BJ (cell line): Measurements from ENCODE around the gene FBP1. TPM values are rescaled to one million over a fixed set of nuclear protein-coding genes. Genes with fewer than 3 reads are reported as not detected.

Experiments used
- CTCF ChIA-PET: fragments of 350-600 bp; formaldehyde crosslinking; extraction: SDS; loops from one replicate; lab custom pipeline; 2021; ENCODE audit warnings: antibody characterized with exemption, inconsistent platforms; lab: Yijun Ruan, JAX
- POLR2A ChIA-PET: fragments of 300-600 bp; sonication (Branson Sonifier 250); formaldehyde crosslinking; extraction: SDS; loops from one replicate; lab custom pipeline; 2021; ENCODE audit warnings: antibody characterized with exemption; lab: Charles Lee
- DNase-seq: peaks from one replicate; pipeline ENCODE4 v3.0.0-alpha.2; 2011; ENCODE audit warnings: low read depth
- H3K27me3 ChIP-seq: 2 replicates; pipeline ENCODE4 v1.6.0; 2011; ENCODE audit warnings: low read length; ENCODE audit not compliant: control insufficient read depth, insufficient read depth
- H3K36me3 ChIP-seq: 2 replicates; pipeline ENCODE4 v1.5.1; 2011; ENCODE audit warnings: low read length; ENCODE audit not compliant: control insufficient read depth, insufficient read depth
- H3K4me3 ChIP-seq: 2 replicates; pipeline ENCODE4 v1.5.1; 2011; ENCODE audit warnings: low read depth, mild to moderate bottlenecking, control low read depth, low read length
- polyA plus RNA-seq: library from polyadenylated mRNA; depleted of rRNA; stranded (reverse); fragments of >200 nt; gene quantifications from 2 replicates; pipeline ENCODE4 v1.2.3, GENCODE V29; 2011
- TF ChIP-seq, protein P1 (sequence below): IDR thresholded peaks from 2 replicates; pipeline ENCODE4 v1.5.1; 2011; ENCODE audit warnings: low read depth, mild to moderate bottlenecking, control low read depth, inconsistent platforms, low read length, moderate library complexity; ENCODE audit not compliant: insufficient read depth

FBP1 gene
- polyA plus RNA-seq, 1 experiment: 0.15 TPM

DNA sequence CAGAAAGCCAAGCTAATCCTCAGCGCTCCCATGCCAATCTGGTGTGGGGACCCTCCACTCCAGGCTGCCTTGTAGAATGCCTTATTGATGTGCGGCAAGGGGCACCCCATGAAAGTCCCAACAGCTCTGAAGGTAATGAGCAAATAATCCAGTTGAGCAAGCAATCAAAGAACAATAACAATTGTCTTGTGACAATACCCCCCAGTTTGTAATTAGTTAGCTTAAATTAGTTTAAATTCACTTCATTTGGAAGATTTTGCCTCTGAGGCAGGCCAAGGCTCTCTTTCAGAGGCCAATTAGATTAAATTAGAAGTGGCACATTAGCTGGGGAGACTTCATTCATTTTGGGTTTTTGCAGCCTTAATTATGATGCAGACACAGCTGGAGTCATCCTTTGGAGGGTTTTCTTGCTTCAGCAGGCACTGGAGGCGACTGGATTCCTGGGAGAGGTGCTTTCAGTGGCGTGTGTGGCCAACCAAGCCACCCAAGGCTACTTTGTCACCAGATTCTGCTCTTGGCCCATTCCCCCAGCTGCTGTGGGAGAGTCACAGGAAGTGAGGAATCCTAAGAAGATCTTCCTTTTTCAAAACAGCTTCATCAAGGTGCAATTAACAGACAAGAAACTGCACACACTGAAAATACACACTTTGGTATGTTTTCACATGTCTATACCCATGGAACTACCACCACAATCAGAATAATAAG lies 17.9 kb upstream of the FBP1 start:
- DNase-seq: no peak
- H3K4me3 ChIP-seq: no peak overlapping the region

DNA sequence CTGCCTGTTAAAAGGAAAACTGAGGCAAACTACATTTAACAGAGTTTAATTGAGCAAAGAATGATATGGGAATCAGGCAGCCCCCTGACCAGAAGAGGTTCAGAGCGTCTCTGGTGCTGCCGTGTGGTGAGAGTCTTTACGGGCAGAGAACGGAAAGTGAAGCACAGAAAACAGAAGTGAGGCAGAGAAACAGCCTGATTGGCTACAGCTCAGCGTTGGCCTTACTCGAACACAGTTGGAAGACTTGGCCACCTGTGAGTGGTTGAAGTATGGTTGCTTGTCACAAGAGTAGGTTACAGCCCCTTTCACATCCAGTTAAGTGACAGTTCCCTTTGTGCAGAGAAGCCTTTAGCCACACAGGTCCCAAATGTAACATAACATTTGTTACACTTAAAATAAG lies 16.9 kb upstream of the FBP1 start:
- TF ChIP-seq, protein P1, sequence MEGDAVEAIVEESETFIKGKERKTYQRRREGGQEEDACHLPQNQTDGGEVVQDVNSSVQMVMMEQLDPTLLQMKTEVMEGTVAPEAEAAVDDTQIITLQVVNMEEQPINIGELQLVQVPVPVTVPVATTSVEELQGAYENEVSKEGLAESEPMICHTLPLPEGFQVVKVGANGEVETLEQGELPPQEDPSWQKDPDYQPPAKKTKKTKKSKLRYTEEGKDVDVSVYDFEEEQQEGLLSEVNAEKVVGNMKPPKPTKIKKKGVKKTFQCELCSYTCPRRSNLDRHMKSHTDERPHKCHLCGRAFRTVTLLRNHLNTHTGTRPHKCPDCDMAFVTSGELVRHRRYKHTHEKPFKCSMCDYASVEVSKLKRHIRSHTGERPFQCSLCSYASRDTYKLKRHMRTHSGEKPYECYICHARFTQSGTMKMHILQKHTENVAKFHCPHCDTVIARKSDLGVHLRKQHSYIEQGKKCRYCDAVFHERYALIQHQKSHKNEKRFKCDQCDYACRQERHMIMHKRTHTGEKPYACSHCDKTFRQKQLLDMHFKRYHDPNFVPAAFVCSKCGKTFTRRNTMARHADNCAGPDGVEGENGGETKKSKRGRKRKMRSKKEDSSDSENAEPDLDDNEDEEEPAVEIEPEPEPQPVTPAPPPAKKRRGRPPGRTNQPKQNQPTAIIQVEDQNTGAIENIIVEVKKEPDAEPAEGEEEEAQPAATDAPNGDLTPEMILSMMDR: no peak
- POLR2A ChIA-PET: no interaction called here
- Histone ChIP-seq H3K36me3 (no peaks in the 10 kb centered on the region), H3K4me3 (no peak overlapping the region), H3K27me3 (no peaks in the 10 kb centered on the region; the same call in 1 of the 2 replicates)
- CTCF ChIA-PET: interaction anchor here (1.6 to 3.4 kb wide), 2 partner anchors 12 to 13 kb away, joined by 4 to 24 read pairs; no protein-coding TSS in a partner anchor
- no peak for DNase-seq

More for the DNA sequence above, 17.9 kb upstream of the FBP1 start:
- no peaks in the 10 kb centered on the region for H3K36me3 ChIP-seq
- no peaks in the 10 kb centered on the region; the same call in 1 of the 2 replicates for H3K27me3 ChIP-seq
- ChIA-PET POLR2A (no interaction called here), CTCF (interaction anchor here (0.6 to 3.4 kb wide), 4 partner anchors 11 to 694 kb away, joined by 3 to 24 read pairs (median 4); no protein-coding TSS in a partner anchor)
- TF ChIP-seq, protein P1: no peak

DNA sequence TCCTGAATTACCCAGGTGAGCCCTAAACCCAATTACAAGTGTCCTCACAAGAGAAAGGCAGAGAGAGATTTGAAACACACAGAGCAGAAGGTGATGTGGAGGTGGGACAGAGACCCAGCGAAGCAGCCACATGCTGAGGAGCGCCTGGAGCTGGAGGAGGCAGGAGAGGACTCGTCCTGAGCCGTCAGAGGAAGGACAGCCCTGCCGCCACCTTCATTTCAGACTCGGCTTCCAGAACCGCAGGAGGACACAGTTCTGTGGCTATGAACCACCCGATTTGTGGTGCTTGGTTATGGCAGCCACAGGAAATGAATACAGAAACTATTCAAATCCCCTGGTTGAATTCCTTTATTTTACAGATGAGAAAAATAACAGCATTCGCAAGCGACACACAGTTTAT lies 16.4 kb upstream of the FBP1 start:
- TF ChIP-seq, protein P1: no peak
- ChIA-PET CTCF (interaction anchor here (3.4 kb wide), 1 partner anchor 12 kb away, joined by 24 read pairs; no protein-coding TSS in a partner anchor), POLR2A (no interaction called here)
- Histone ChIP-seq H3K4me3 (no peak overlapping the region), H3K36me3 (no peaks in the 10 kb centered on the region), H3K27me3 (no peaks in the 10 kb centered on the region; the same call in 1 of the 2 replicates)
- DNase-seq: no peak

DNA sequence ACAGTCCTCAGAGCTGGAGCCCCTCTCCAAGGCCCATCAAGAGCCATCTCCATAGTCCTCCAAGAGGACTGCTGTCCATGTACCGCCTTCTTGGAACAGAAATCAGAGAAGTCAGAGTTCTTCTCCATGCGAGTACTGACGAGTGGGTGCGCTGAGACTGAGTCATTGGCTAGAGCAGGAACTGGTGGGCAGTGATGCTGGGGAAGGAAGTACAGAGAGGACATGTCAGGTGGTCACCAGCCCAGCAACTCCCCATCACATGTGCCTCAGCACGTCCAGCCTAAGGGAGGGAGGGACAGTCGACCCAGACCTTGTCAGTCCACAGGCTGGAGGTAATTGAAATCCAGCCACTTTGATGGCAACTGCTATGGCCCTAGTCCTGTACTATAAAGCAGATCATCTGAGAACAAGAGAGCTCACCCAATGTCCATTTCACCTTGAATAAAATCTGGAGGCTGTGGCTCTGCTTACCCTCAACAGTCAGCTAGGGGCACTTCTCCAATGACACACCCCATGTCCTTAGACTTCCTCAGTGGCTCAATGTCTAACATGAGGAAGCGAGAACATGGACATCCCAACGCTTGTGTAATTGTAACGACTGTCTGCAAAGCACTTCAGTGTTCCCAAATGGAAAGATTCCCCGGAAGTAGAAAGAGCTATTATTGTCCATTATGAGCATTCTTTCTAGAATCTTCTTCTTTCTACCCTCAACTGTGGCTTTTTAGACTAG lies 15.0 kb upstream of the FBP1 start:
- TF ChIP-seq, protein P1: no peak
- ChIA-PET CTCF (no interaction called here), POLR2A (no interaction called here)
- Histone ChIP-seq H3K4me3 (no peak overlapping the region), H3K36me3 (no peaks in the 10 kb centered on the region), H3K27me3 (no peaks in the 10 kb centered on the region; the same call in 1 of the 2 replicates)
- no peak for DNase-seq

DNA sequence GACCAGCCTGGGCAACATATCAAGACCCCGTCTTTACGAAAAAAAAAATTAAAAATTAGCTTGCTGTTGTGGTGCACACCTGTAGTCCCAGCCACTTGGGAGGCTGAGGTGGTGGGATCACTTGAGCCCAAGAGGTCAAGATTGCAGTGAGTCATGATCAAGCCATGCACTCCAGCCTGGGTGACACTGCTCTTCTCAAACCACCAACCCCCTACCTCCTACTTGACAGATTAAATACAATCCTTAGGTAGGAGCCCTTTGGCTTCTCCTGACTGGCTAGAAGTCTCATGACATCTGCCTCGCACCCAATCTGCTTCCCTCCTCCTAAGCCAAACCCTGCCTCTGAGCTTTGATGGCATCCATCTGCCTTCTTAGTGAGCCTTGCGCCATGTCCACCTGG lies 11.6 kb upstream of the FBP1 start:
- POLR2A ChIA-PET: no interaction called here
- DNase-seq: no peak
- Histone ChIP-seq H3K4me3 (no peak overlapping the region), H3K36me3 (no peaks in the 10 kb centered on the region), H3K27me3 (no peaks in the 10 kb centered on the region; the same call in 1 of the 2 replicates)
- TF ChIP-seq, protein P1: no peak
- CTCF ChIA-PET: interaction anchor here (0.8 to 0.9 kb wide), 2 partner anchors 18 to 480 kb away, joined by 3 read pairs; no protein-coding TSS in a partner anchor
